MV-4-11 (cell line): ENCODE results near the gene SIT1.

Experiments used
- DNase-seq: peaks from one replicate; lab custom pipeline; 2025; lab: John Stamatoyannopoulos, UW

The SIT1 gene

GRCh38 chr9:35650341-35651158 is at the start of gene SIT1:
TSS of gene SIT1 (minus strand) at chr9:35650931. CDS start at chr9:35650853, 78 bp downstream.
- no peak for DNase-seq

- no peak for DNase-seq
Measured at GRCh38 chr9:35700031-35700430, 49.3 kb upstream of the SIT1 start.

GRCh38 chr9:35698231-35698630 is 47.5 kb upstream of the SIT1 start:
- DNase-seq = no peak

GRCh38 chr9:35697486-35697885 is 46.8 kb upstream of the SIT1 start:
- no peak for DNase-seq

- DNase-seq = no peak
Measured at GRCh38 chr9:35696520-35697215, 45.9 kb upstream of the SIT1 start.

GRCh38 chr9:35695943-35696401 is 45.2 kb upstream of the SIT1 start:
- DNase-seq = no peak

GRCh38 chr9:35691757-35692301 is 41.1 kb upstream of the SIT1 start:
- no peak for DNase-seq

GRCh38 chr9:35691334-35691650 is 40.6 kb upstream of the SIT1 start:
- peak; percentile 46 for DNase-seq

- no peak for DNase-seq
Measured at GRCh38 chr9:35690614-35691333, 40.0 kb upstream of the SIT1 start.

- DNase-seq = peak; percentile 1
Measured at GRCh38 chr9:35690294-35690613, 39.5 kb upstream of the SIT1 start.

GRCh38 chr9:35689542-35690293 is 39.0 kb upstream of the SIT1 start, which contains the start of gene TPM2:
TSS of gene TPM2 (minus strand) at chr9:35689925. CDS start at chr9:35689817, 108 bp downstream.
- DNase-seq = no peak

- peak; percentile 70 for DNase-seq
Measured at GRCh38 chr9:35688558-35689541, 38.1 kb upstream of the SIT1 start.

- no peak for DNase-seq
Measured at GRCh38 chr9:35687972-35688557, 37.3 kb upstream of the SIT1 start.

- DNase-seq = no peak
Measured at GRCh38 chr9:35687306-35687705, 36.6 kb upstream of the SIT1 start.

- DNase-seq = no peak
Measured at GRCh38 chr9:35686222-35687203, 35.8 kb upstream of the SIT1 start.

- no peak for DNase-seq
Measured at GRCh38 chr9:35685506-35685905, 34.8 kb upstream of the SIT1 start.

- no peak for DNase-seq
Measured at GRCh38 chr9:35684921-35685320, 34.2 kb upstream of the SIT1 start.

- DNase-seq = no peak
Measured at GRCh38 chr9:35683323-35683722, 32.6 kb upstream of the SIT1 start.
